ENCODE data around the gene ADAM19.
"Not testable (repeated sequence)": the region's sequence is repeated elsewhere in the genome, so short reads cannot be mapped to it uniquely, and the experiment has no call there.

Gene ADAM19

GRCh38 chr5:157511651-157512644, 63.6 kb downstream of the ADAM19 start:
- peak; percentile 97 for DNase-seq

GRCh38 chr5:157510682-157511081, 64.9 kb downstream of the ADAM19 start:
- no peak for DNase-seq

GRCh38 chr5:157509587-157509986, 66.0 kb downstream of the ADAM19 start:
- DNase-seq, result no peak

- DNase-seq, result no peak
Observed at GRCh38 chr5:157509093-157509492, 66.5 kb downstream of the ADAM19 start.

- DNase-seq, result no peak
Observed at GRCh38 chr5:157506981-157507780, 68.4 kb downstream of the ADAM19 start.

GRCh38 chr5:157506066-157506590, 69.4 kb downstream of the ADAM19 start:
- peak; percentile 14 for DNase-seq

- no peak for DNase-seq
Observed at GRCh38 chr5:157505496-157505895, 70.1 kb downstream of the ADAM19 start.

GRCh38 chr5:157504053-157504452, 71.5 kb downstream of the ADAM19 start:
- no peak for DNase-seq

GRCh38 chr5:157502143-157502647, 73.4 kb downstream of the ADAM19 start:
- no peak for DNase-seq

- no peak for DNase-seq
Observed at GRCh38 chr5:157497875-157498611, 77.5 kb downstream of the ADAM19 start.

- DNase-seq, result no peak
Observed at GRCh38 chr5:157496864-157497263, 78.7 kb downstream of the ADAM19 start.

- no peak for DNase-seq
Observed at GRCh38 chr5:157494178-157494832, 81.3 kb downstream of the ADAM19 start.

- no peak for DNase-seq
Observed at GRCh38 chr5:157492886-157493285, 82.7 kb downstream of the ADAM19 start.

- no peak for DNase-seq
Observed at GRCh38 chr5:157491471-157491995, 84.0 kb downstream of the ADAM19 start.

- no peak for DNase-seq
Observed at GRCh38 chr5:157487358-157487757, 88.2 kb downstream of the ADAM19 start.

- no peak for DNase-seq
Observed at GRCh38 chr5:157486861-157487260, 88.7 kb downstream of the ADAM19 start.

- no peak for DNase-seq
Observed at GRCh38 chr5:157486221-157486681, 89.3 kb downstream of the ADAM19 start.

- DNase-seq, result no peak
Observed at GRCh38 chr5:157485811-157486210, 89.8 kb downstream of the ADAM19 start.

GRCh38 chr5:157485340-157485739, 90.2 kb downstream of the ADAM19 start:
- DNase-seq, result no peak

- DNase-seq, result no peak
Observed at GRCh38 chr5:157484768-157485167, 90.8 kb downstream of the ADAM19 start.

GRCh38 chr5:157482702-157483101, 92.9 kb downstream of the ADAM19 start:
- not testable (repeated sequence) for DNase-seq

- DNase-seq, result no peak
Observed at GRCh38 chr5:157481666-157482065, 93.9 kb downstream of the ADAM19 start.
